Activated naive CD4-positive, alpha-beta T cell treated with anti-CD3 and anti-CD28 coated beads, Interleukin-2, amount 10 ng/mL, durations not matched to agents 7 days and 5 days (primary cell): ENCODE measurements around the gene ARHGEF39.
A peak's percentile ranks its signal among the peaks of the same experiment; 100 is the strongest.

ENCODE experiments used
- CTCF ChIA-PET: fragments of 350-600 bp; sonication (Branson Sonifier 250); formaldehyde crosslinking; loops from one replicate; lab custom pipeline; 2021; ENCODE audit warnings: antibody characterized with exemption; lab: Charles Lee
- DNase-seq: peaks from one replicate; pipeline ENCODE4 v3.0.0-alpha.2; 2020
- H3K27ac Mint-ChIP-seq: one replicate; pipeline ENCODE4 v1.8.0; 2021; ENCODE audit warnings: mild to moderate bottlenecking, moderate library complexity, mixed read lengths
- H3K27me3 Mint-ChIP-seq: one replicate; pipeline ENCODE4 v1.8.0; 2021; ENCODE audit warnings: mild to moderate bottlenecking, mixed read lengths
- H3K36me3 Mint-ChIP-seq: one replicate; pipeline ENCODE4 v1.8.0; 2021; ENCODE audit warnings: mixed read lengths
- H3K4me1 Mint-ChIP-seq: one replicate; pipeline ENCODE4 v1.8.0; 2021; ENCODE audit warnings: mixed read lengths
- H3K4me3 Mint-ChIP-seq: one replicate; pipeline ENCODE4 v1.8.0; 2021; ENCODE audit warnings: mild to moderate bottlenecking, moderate library complexity, mixed read lengths
- H3K9me3 Mint-ChIP-seq: one replicate; pipeline ENCODE4 v1.8.0; 2021; ENCODE audit warnings: mixed read lengths

ARHGEF39 gene

DNA sequence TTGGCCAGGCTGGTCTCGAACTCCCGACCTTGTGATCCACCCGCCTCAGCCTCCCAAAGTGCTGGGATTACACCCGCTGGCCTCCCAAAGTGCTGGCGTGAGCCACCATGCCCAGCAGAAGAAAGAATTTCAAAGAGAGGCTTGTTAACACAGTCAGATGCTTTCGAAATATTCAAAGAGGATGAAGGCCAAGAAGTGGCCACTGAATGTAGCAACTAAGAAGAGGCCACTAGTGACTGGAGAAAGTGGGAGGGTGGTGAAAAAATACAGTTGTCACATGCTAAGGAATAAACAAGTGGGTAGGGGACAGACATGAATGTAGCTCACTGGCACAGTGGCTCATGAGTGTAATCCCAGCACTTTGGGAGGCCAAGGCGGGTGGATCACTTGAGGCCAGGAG, 37.7 kb upstream of the ARHGEF39 start:
- Mint-ChIP-seq H3K4me3 (no peak overlapping the region), H3K27me3 (no peaks in the 10 kb centered on the region), H3K9me3 (no peaks in the 10 kb centered on the region), H3K36me3 (peaks cover 45% of the 10 kb centered on the region), H3K4me1 (no peaks in the 10 kb centered on the region), H3K27ac (no peak overlapping the region)
- DNase-seq, result no peak
- CTCF ChIA-PET, result interaction anchor here (1.2 kb wide), 1 partner anchor 99 kb away, joined by 3 read pairs; no protein-coding TSS in a partner anchor

DNA sequence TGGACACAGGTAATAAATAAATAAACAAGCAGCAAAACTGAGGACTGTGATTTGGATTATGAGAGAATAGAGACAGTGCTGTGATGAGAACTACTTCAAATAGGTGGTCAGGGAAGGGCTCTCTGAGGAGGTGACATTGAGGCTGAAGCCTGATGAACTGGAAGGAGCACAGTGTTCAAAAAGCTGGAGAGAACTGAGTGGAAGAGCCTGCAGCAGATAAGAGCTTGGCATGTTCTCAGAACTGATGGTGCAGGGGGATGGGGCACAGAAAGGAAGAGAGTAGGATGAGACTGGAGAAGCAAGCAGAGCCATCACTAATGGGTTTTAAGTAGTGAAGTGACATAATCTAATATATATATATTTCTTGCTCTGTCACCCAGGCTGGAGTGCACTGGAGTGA, 35.9 kb upstream of the ARHGEF39 start:
- no peak overlapping the region for H3K4me3 Mint-ChIP-seq
- H3K36me3 Mint-ChIP-seq, result peaks cover 45% of the 10 kb centered on the region
- CTCF ChIA-PET, result interaction anchor here (0.6 to 1.8 kb wide), 4 partner anchors 26 to 82 kb away, joined by 3 to 4 read pairs (median 4); no protein-coding TSS in a partner anchor
- no peak overlapping the region for H3K27ac Mint-ChIP-seq
- H3K27me3 Mint-ChIP-seq, result no peaks in the 10 kb centered on the region
- no peaks in the 10 kb centered on the region for H3K4me1 Mint-ChIP-seq
- no peaks in the 10 kb centered on the region for H3K9me3 Mint-ChIP-seq
- DNase-seq, result no peak

DNA sequence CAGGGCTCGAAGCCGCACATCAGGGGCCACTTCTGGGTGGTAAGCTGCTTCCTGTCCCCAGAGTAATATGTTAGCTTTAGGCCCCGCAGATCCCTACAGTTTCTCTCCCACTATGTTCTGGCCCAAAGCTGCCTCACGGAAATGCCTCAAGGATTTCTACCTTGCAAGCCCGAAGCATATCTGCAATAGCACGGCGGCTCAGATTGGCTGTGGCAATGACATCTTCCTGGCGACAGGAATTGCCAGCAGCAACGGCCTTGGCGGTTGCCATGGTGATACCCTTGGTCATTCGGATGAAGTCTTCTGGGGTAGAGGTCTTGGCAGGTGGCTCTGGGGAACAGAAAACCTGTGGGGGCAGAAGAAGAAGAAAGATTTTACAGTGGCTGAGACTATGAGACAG, 35.0 kb upstream of the ARHGEF39 start:
- CTCF ChIA-PET, result interaction anchor here (0.7 to 1.8 kb wide), 3 partner anchors 29 to 91 kb away, joined by 3 to 4 read pairs (median 4); no protein-coding TSS in a partner anchor
- Mint-ChIP-seq H3K36me3 (peaks cover 42% of the 10 kb centered on the region), H3K27me3 (no peaks in the 10 kb centered on the region), H3K4me3 (no peak overlapping the region), H3K4me1 (no peaks in the 10 kb centered on the region), H3K9me3 (no peaks in the 10 kb centered on the region), H3K27ac (no peak overlapping the region)
- no peak for DNase-seq

DNA sequence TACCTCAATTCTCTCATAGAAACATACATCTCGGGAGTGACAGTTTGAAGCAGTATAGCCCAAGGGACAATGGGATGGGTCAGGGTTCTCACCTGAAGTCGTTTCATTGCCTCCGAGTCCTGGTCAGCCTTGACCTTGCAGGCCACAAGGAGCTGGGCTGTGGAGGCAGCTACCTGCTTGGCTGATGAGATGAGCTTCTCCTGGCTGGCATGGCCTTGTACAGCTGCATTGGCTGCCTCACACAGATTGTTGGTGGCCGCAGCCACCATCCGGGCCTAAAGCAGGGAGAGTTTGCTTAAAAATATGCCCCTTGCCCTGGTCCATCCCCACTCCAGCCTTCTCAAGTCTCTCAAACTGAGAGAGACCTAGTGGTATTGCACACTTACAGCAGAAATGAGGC, 33.2 kb upstream of the ARHGEF39 start:
- DNase-seq, result no peak
- CTCF ChIA-PET, result interaction anchor here (1.4 to 6.4 kb wide), 10 partner anchors 9 to 107 kb away, joined by 3 to 96 read pairs (median 22); partner anchors contain the start of genes ARHGEF39, CCDC107, CREB3 and RMRP
- Mint-ChIP-seq H3K9me3 (no peaks in the 10 kb centered on the region), H3K4me3 (no peak overlapping the region), H3K27me3 (no peaks in the 10 kb centered on the region), H3K27ac (no peak overlapping the region), H3K36me3 (peaks cover 26% of the 10 kb centered on the region), H3K4me1 (no peaks in the 10 kb centered on the region)

DNA sequence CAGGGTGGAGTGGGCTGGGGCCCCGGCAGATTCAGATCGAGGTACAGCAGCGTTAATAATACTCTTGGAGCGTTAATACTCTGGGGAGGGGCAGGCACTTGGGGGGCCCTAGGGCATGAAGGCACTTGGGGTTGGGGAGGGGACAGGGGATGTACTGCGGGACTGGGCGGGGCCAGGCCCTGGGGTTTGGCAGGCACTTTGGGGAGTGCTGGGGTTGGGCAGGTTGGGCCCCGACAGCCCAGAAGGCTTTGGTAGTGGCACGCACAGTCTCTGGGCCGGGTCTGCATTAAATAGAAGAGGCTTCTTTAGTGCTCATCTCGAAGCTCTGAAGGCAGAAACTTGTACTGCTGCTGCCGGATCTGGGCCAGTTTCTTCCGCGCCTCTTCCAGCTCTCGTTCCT, 32.5 kb upstream of the ARHGEF39 start:
- Mint-ChIP-seq H3K27ac (no peak overlapping the region), H3K9me3 (no peaks in the 10 kb centered on the region), H3K4me3 (no peak overlapping the region), H3K4me1 (no peaks in the 10 kb centered on the region), H3K27me3 (no peaks in the 10 kb centered on the region), H3K36me3 (peaks cover 21% of the 10 kb centered on the region)
- no peak for DNase-seq
- CTCF ChIA-PET, result interaction anchor here (1.2 to 6.4 kb wide), 18 partner anchors 9 to 136 kb away, joined by 3 to 96 read pairs (median 14); partner anchors contain the start of genes ARHGEF39, CCDC107, CREB3 and GBA2

DNA sequence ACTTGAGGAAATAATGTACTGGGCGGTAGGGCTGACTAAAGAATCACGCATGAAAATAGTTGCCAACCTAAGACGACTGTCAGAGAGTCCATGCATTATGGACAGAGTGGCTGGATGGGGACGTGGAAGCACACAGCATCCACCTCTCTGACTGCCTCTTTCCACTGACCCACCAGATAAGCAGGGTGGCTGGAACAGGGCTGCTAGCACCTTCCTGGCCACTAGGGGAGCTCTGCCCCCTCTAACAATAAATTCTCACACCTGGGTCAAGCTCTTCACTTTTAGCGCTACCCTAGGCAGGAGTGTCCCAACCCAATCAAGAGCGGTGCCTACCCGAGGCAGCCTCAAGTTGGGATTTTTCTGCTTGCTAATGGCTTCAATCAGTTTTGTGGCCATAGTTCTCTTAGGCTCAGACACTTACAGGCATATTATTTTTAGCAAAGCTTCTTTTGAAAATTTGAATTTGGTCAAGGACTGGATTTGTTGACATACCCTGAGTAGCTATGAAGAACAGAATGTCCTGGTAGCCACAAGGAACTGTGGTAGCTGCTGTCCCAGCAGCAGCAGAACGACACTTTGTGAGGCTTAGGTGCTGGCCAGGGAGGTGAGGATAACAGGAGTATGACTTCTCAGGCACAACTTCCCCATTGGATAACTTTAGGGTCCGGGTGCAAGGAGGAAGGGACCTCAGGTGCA, 31.7 kb upstream of the ARHGEF39 start:
- DNase-seq, result peak; percentile 66
- Mint-ChIP-seq H3K9me3 (no peaks in the 10 kb centered on the region), H3K27me3 (no peaks in the 10 kb centered on the region), H3K4me1 (peaks cover 4% of the 10 kb centered on the region), H3K36me3 (peaks cover 21% of the 10 kb centered on the region), H3K4me3 (no peak overlapping the region), H3K27ac (peak overlapping the region; percentile 50)
- CTCF ChIA-PET, result interaction anchor here (0.7 to 6.4 kb wide), 42 partner anchors 9 to 185 kb away, joined by 3 to 96 read pairs (median 5); partner anchors contain the start of genes ARHGEF39, CCDC107, CD72 and CREB3

DNA sequence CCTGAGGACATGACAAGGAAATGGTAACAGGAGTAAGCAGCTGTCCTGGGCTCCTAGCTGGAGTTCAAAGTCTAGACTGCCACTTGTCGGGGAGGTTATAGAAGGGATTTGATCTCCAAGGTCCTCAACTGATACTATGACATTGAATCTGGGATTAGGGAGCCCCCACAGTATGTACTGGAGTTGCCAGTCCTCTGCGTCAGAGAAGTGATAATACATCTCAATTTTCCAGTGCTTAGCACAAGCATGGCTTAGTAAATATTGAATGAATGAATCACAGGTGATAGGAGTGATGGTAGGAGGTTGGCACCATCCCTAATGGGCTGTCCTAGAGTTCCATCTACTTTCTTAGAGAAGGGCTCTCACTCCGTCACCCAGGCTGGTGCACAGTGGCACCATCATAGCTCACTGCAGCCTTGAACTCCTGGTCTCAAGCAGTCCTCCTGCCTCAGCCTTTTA, 31.0 kb upstream of the ARHGEF39 start:
- peaks cover 11% of the 10 kb centered on the region for H3K4me1 Mint-ChIP-seq
- H3K4me3 Mint-ChIP-seq, result no peak overlapping the region
- H3K27me3 Mint-ChIP-seq, result peaks cover 3% of the 10 kb centered on the region
- CTCF ChIA-PET, result interaction anchor here (0.6 to 6.4 kb wide), 38 partner anchors 8 to 1589 kb away, joined by 3 to 96 read pairs (median 6); partner anchors contain the start of genes ARHGEF39, CCDC107, CD72 and CREB3
- no peaks in the 10 kb centered on the region for H3K9me3 Mint-ChIP-seq
- no peak for DNase-seq
- H3K36me3 Mint-ChIP-seq, result peaks cover 21% of the 10 kb centered on the region
- no peak overlapping the region for H3K27ac Mint-ChIP-seq

DNA sequence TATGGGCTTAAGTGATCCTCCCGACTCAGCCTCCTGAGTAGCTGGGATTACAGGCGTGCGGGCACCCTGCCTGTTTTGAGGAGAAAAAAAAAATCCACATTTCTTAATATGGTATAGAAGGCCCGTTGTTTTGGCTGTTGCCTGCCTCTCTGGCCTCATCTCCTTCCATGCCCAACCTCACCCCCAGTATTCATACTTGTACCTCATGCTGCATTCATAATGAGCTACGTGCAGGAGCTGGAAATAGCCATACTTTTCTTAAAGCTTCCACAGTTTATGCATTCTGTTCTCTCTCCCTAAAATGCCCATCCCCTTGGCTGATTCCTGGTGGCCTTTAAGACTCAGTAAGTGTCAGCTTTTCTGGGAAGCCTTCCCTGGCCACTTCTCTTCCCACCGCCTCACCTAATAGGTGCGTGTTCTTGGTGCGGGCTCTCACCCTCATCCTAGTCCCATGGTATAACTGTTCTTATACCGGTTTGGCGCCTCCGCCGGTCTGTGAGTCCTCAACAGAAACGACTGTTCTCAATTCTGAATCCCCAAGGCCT, 26.8 kb upstream of the ARHGEF39 start:
- peaks cover 10% of the 10 kb centered on the region for H3K36me3 Mint-ChIP-seq
- no peak overlapping the region for H3K27ac Mint-ChIP-seq
- no peaks in the 10 kb centered on the region for H3K9me3 Mint-ChIP-seq
- DNase-seq, result no peak
- H3K4me1 Mint-ChIP-seq, result peaks cover 27% of the 10 kb centered on the region
- peak overlapping the region; percentile 80 for H3K4me3 Mint-ChIP-seq
- CTCF ChIA-PET, result interaction anchor here (0.6 to 2.3 kb wide), 5 partner anchors 19 to 81 kb away, joined by 3 to 6 read pairs (median 4); partner anchors contain the start of gene CA9
- H3K27me3 Mint-ChIP-seq, result peaks cover 20% of the 10 kb centered on the region

DNA sequence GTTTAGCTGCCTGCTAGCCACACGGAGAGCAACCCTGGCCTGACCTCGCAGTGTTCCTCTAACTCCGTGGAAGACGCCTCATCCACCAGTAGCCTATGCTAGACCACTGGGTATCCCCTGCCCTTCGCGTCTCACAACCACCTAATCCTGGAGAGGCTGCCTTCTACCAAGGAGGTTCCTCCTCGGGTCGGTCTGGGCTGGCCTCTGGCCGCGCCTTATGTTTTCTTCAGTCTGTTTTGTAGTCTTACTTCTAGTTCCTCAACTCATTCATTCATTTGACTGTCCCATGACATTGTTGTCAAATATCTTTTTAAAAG, 26.3 kb upstream of the ARHGEF39 start:
- Mint-ChIP-seq H3K9me3 (no peaks in the 10 kb centered on the region), H3K36me3 (peaks cover 5% of the 10 kb centered on the region), H3K27me3 (peaks cover 20% of the 10 kb centered on the region), H3K4me1 (peaks cover 27% of the 10 kb centered on the region), H3K27ac (no peak overlapping the region), H3K4me3 (peak overlapping the region; percentile 80)
- no peak for DNase-seq
- CTCF ChIA-PET, result interaction anchor here (1.0 to 2.3 kb wide), 4 partner anchors 18 to 80 kb away, joined by 3 to 6 read pairs (median 4); partner anchors contain the start of gene CA9

DNA sequence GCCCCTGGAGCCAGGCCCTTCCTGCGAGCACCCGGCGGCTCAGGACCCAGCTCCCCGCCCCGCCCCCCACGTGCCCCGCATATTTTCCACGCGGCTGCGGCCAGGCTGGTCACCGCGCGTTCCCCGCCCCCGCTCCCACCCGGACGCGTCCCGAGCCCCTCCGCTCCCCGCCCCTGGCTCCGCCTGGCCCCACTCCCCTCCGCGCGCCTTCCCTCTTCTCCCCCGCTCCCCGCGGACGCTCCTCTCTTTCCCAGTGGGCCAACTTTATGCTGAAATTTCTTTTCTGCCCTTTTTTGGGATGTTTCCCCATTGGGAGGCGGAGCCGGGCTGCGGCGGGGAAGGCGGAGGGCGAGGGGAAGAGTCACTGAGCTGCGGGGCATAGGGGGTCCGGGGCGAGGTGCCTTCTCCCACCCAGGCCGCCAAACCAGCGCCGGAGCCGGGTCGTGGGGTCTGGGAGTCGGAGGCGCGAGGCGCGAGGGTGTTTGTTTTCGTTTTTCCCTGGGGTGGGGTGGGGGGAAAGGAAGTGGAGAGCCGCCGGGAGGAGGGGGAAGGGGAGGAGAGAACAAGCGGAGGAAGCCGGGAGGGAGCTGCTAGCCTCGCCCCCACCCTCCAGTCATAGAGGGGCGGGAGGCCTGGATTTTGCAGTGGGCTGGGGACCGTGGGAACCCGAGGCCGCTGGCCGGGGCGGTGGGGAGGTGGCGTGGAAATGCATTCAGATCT, 25.8 kb upstream of the ARHGEF39 start:
- peaks cover under 1% of the 10 kb centered on the region for H3K36me3 Mint-ChIP-seq
- H3K27ac Mint-ChIP-seq, result no peak overlapping the region
- peak overlapping the region; percentile 80 for H3K4me3 Mint-ChIP-seq
- H3K9me3 Mint-ChIP-seq, result no peaks in the 10 kb centered on the region
- CTCF ChIA-PET, result interaction anchor here (0.9 to 2.3 kb wide), 4 partner anchors 18 to 80 kb away, joined by 3 to 6 read pairs (median 4); partner anchors contain the start of gene CA9
- DNase-seq, result peak; percentile 66
- H3K27me3 Mint-ChIP-seq, result peaks cover 20% of the 10 kb centered on the region
- peaks cover 27% of the 10 kb centered on the region for H3K4me1 Mint-ChIP-seq

DNA sequence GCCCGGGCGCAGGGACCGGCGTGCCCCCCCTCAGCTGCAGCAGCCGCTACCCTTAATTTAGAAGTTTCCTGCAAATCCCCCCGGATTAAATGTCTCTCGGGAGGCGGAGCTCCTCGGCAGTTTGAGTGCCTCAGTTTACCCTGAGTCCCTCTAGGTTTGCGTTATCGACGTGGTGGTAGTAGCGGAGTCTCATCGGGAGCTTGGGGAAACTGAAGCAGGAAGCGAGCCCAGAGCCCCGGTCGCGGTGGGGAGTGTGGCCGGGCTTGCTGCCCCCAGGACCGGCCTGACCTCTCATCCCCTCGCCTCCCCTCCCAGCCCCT, 25.3 kb upstream of the ARHGEF39 start:
- CTCF ChIA-PET, result interaction anchor here (0.9 to 2.3 kb wide), 2 partner anchors 43 to 79 kb away, joined by 3 to 4 read pairs; no protein-coding TSS in a partner anchor
- H3K4me3 Mint-ChIP-seq, result peak overlapping the region; percentile 69
- H3K4me1 Mint-ChIP-seq, result peaks cover 27% of the 10 kb centered on the region
- H3K9me3 Mint-ChIP-seq, result no peaks in the 10 kb centered on the region
- H3K27me3 Mint-ChIP-seq, result peaks cover 20% of the 10 kb centered on the region
- H3K36me3 Mint-ChIP-seq, result no peaks in the 10 kb centered on the region
- DNase-seq, result no peak
- H3K27ac Mint-ChIP-seq, result no peak overlapping the region

DNA sequence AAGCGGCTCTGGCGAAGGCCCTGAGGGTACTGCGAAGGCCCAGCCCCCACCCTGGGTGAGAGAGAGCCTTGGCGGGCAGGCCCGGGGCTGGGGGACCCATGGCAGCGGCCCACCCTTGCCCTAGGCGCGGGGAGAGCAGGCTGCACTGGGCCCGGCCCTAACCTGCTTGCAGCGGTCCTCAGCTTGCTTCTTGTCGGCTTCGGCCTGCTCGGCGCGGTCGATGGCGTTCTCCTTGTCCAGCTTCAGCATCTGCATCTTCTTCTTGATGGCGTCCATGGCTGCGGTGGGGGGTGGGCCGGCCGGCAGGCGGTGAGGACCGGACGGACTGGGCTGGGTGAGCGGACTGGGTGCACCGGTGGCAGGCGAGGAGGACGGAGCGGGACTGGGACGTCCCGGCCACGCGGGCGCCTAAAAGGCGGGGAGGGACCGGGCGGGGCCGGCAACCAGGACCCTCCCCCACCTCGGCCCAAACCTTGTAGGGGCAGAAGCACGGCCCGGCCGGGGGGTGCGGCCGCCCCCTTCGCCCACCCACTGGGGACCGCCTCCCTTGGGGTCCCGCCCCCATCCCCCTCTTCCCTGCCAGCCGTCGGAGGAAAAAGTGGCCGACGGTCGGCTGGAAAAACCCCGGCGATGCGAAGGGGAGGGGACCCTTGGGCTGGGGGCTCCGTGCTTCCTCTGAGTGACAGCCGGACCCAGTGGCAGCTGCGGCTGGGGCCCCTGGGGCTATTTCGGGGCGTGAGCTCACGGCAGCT, 24.7 kb upstream of the ARHGEF39 start, which contains the start of gene TPM2:
TSS of gene TPM2 (minus strand) at position 384 of the 752 bp plus-strand sequence. CDS start at position 276, 108 bp downstream.
- no peak for DNase-seq
- Mint-ChIP-seq H3K27me3 (peaks cover 20% of the 10 kb centered on the region), H3K4me3 (peak within 1 kb of the TSS; percentile 80), H3K36me3 (no peaks in the 10 kb centered on the region), H3K27ac (peak within 1 kb of the TSS; percentile 3), H3K9me3 (no peaks in the 10 kb centered on the region), H3K4me1 (peaks cover 27% of the 10 kb centered on the region)
- CTCF ChIA-PET, result interaction anchor here (2.3 kb wide), 1 partner anchor 79 kb away, joined by 4 read pairs; no protein-coding TSS in a partner anchor
